ENCODE data around the gene CRTAC1. TPM values are rescaled to one million over a fixed set of nuclear protein-coding genes. Genes with fewer than 3 reads are reported as not detected.

CRTAC1 gene
- total and polyA plus RNA-seq, 2 donors (not counting 3 experiments of a cell fraction or from before 2014, with no cell fraction given), result 1.4 to 3.0 TPM

DNA sequence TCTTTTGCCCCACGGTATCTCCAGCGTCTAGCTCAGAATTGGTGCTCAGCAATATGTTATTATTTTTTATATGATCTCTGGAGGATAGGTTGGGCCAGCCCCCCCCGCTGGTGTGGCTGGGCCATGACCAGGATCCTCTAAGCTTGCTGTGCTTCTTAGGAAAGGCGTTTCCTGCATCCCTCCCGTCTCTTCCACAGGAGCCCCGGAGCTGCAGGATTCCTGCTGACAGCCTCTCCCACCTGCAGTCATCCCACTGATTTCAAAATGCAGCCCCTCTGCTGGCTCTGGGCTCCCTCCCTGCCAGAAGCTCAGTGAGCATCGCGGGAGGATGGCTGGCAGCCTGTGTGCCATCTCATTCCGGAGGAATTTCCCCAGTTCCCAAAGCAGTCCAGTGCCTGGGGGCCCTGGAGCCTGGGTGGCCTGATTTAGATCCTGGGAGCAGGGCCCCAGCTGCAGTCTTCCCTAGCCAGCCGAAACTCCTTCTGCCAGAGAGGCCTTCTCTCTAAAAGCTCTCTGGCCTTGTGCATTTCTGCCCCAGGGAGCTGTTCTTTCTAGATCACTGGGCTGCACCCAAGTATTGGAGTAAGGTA is 202.6 kb downstream of the CRTAC1 start:
- H3K27ac ChIP-seq (ENCODE audit: insufficient read depth, low read depth, low read length), result no peak overlapping the region
- H4K20me1 ChIP-seq (replicated peaks; ENCODE audit: control insufficient read depth, extremely low read depth, insufficient read depth, low read length), result no peaks in the 10 kb centered on the region
- peaks cover 0 to 3% of the 10 kb centered on the region in 2 experiments for H3K27me3 ChIP-seq (ENCODE audit: control insufficient read depth in 2 of 2, insufficient read depth in 2 of 2, low read length in 2 of 2)
- TF ChIP-seq POLR2AphosphoS5 (IDR thresholded peaks at IDR 0.05; ENCODE audit: insufficient read depth, low read depth, low read length) (no peak), POLR2A (IDR thresholded peaks at IDR 0.05; ENCODE audit: low read depth, low read length) (no peak), EZH2 (IDR thresholded peaks at IDR 0.05; ENCODE audit: borderline replicate concordance, low read depth, low read length, severe bottlenecking) (no peak), MYC (IDR thresholded peaks at IDR 0.05; ENCODE audit: low read depth, low read length) (no peak), FOS (IDR thresholded peaks at IDR 0.05; ENCODE audit: borderline replicate concordance, insufficient read depth, low read length) (no peak), JUN (IDR thresholded peaks at IDR 0.05; ENCODE audit: borderline replicate concordance, insufficient read depth, insufficient read length, low read depth) (no peak), GATA2 (IDR thresholded peaks at IDR 0.05; ENCODE audit: insufficient read depth, insufficient read length, low read depth, low read length) (no peak)
- TF ChIP-seq, protein P1, sequence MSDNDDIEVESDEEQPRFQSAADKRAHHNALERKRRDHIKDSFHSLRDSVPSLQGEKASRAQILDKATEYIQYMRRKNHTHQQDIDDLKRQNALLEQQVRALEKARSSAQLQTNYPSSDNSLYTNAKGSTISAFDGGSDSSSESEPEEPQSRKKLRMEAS (IDR thresholded peaks at IDR 0.05; ENCODE audit: insufficient read depth, insufficient read length), result no peak
- TF ChIP-seq, protein P2, sequence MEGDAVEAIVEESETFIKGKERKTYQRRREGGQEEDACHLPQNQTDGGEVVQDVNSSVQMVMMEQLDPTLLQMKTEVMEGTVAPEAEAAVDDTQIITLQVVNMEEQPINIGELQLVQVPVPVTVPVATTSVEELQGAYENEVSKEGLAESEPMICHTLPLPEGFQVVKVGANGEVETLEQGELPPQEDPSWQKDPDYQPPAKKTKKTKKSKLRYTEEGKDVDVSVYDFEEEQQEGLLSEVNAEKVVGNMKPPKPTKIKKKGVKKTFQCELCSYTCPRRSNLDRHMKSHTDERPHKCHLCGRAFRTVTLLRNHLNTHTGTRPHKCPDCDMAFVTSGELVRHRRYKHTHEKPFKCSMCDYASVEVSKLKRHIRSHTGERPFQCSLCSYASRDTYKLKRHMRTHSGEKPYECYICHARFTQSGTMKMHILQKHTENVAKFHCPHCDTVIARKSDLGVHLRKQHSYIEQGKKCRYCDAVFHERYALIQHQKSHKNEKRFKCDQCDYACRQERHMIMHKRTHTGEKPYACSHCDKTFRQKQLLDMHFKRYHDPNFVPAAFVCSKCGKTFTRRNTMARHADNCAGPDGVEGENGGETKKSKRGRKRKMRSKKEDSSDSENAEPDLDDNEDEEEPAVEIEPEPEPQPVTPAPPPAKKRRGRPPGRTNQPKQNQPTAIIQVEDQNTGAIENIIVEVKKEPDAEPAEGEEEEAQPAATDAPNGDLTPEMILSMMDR (IDR thresholded peaks at IDR 0.05; ENCODE audit: extremely low read depth in 1 of 2, insufficient read depth in 1 of 2, low read depth in 1 of 2, low read length in 2 of 2), result no peak
- H3K9ac ChIP-seq (replicated peaks; ENCODE audit: extremely low read depth, insufficient read depth, low read length), result no peak overlapping the region
- no peaks in the 10 kb centered on the region for H3K79me2 ChIP-seq (ENCODE audit: control insufficient read depth, insufficient read depth, low read length)
- H3K9me1 ChIP-seq (replicated peaks; ENCODE audit: control insufficient read depth, extremely low read depth, insufficient read depth, low read length), result no peaks in the 10 kb centered on the region
- CTCF ChIA-PET, result interaction anchor here (1.4 kb wide), 1 partner anchor 50 kb away, joined by 3 read pairs; no protein-coding TSS in a partner anchor
- POLR2A ChIA-PET, result no interaction called here
- DNase-seq (ENCODE audit: low read depth, low spot score) (no peak), FAIRE-seq (no peak)
- no peaks in the 10 kb centered on the region for H3K9me3 ChIP-seq (replicated peaks; ENCODE audit: control insufficient read depth, insufficient read depth, low read length)
- intact Hi-C loops (cut with micrococcal nuclease), result no loop called here
- H2AFZ ChIP-seq (ENCODE audit: low read depth, low read length), result no peak overlapping the region
- BruUV-seq (replicated peaks), result no TSS peak
- no peak overlapping the region for H3K4me2 ChIP-seq (ENCODE audit: insufficient read depth, low read length)
- H3K4me1 ChIP-seq (ENCODE audit: control insufficient read depth, extremely low read depth, insufficient read depth, low read length), result no peaks in the 10 kb centered on the region
- no peak overlapping the region for H3K4me3 ChIP-seq (replicated peaks in 1 of 3; ENCODE audit: insufficient read depth in 1 of 3, low read depth in 1 of 3, low read length in 3 of 3)
- dilution Hi-C loops (cut with MboI; ENCODE audit: extremely low pct_ligation_motif_present, low sequenced_read_pairs), result no loop called here
- no peaks in the 10 kb centered on the region for H3K36me3 ChIP-seq (ENCODE audit: control insufficient read depth in 2 of 2, extremely low read depth in 1 of 2, insufficient read depth in 2 of 2, low read length in 2 of 2)
